ENCODE measurements around the gene STX8.

STX8 gene

GRCh38 chr17:9446528-9446927 is 129.1 kb downstream of the STX8 start:
- DNase-seq (ENCODE audit: low read depth in 1 of 2, low spot score in 1 of 2) = no peak

- DNase-seq (ENCODE audit: low read depth in 1 of 2, low spot score in 1 of 2) = no peak
Measured at GRCh38 chr17:9445424-9445823, 130.2 kb downstream of the STX8 start.

DNA sequence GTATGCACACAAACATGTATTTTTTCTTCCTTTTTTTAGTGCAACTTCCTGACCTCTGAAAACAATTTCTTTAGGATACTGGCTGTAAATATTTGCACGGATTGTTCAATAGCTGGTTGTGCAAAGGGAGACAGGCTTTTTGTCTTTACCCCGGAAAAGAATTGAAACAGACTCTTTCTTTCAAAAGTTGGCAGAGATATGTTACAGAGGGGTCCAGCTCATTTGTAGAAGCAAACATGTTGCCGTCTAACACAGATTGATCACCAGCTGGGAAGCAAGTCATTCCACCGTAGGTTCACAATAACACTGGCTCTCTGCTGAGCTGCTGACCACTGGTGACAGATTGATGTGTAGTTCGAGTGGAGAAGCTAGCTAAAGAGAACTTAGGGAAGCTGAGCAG is 130.9 kb downstream of the STX8 start:
- DNase-seq (ENCODE audit: low read depth in 1 of 2, low spot score in 1 of 2) = no peak

- DNase-seq (ENCODE audit: low read depth in 1 of 2, low spot score in 1 of 2) = no peak
Measured at GRCh38 chr17:9443811-9444210, 131.8 kb downstream of the STX8 start.

DNA sequence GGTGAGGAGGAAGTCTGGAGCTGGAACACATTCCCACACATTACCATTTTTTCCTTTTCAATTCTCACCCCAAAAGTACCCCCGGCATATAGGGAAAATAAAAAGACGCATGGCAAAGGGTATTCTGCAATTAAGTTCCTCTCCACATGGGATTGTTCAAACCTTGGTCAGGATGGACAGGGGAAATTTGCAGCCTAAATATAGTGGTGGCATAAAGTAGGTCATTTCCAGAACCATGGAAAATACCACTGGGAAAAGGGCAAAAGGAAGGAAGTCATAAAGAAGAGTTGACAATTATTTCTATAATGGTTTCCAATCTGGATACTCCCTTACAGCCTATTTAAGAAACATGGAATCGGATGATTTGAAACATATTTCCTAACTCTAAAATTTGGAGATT is 135.8 kb downstream of the STX8 start:
- DNase-seq (ENCODE audit: low read depth in 1 of 2, low spot score in 1 of 2) = no peak

GRCh38 chr17:9436630-9437029 is 139.0 kb downstream of the STX8 start:
- no peak for DNase-seq (ENCODE audit: low read depth in 1 of 2, low spot score in 1 of 2)

DNA sequence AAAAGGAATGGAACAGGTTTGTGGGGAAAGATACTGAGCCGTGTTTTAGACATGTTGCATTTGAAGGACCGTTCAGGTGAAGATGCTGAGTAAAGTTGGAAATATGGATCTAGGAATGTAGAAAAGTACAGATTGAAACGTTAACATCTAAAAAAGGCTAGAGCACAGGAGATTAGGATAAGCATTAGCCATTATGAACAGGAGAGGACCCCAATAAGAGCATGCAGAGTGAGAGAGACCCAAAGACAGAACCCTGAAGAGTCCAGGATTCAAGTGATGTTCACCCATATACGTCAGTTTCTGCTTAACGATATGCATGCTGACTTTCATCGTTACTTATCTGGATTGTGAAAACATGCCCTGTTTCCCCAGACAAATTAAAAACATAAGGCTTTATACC is 140.5 kb downstream of the STX8 start:
- DNase-seq (ENCODE audit: low read depth in 1 of 2, low spot score in 1 of 2) = no peak

GRCh38 chr17:9434642-9435057 is 141.0 kb downstream of the STX8 start:
- no peak for DNase-seq (ENCODE audit: low read depth in 1 of 2, low spot score in 1 of 2)

- DNase-seq (ENCODE audit: low read depth in 1 of 2, low spot score in 1 of 2) = no peak
Measured at GRCh38 chr17:9432934-9433421, 142.6 kb downstream of the STX8 start.

DNA sequence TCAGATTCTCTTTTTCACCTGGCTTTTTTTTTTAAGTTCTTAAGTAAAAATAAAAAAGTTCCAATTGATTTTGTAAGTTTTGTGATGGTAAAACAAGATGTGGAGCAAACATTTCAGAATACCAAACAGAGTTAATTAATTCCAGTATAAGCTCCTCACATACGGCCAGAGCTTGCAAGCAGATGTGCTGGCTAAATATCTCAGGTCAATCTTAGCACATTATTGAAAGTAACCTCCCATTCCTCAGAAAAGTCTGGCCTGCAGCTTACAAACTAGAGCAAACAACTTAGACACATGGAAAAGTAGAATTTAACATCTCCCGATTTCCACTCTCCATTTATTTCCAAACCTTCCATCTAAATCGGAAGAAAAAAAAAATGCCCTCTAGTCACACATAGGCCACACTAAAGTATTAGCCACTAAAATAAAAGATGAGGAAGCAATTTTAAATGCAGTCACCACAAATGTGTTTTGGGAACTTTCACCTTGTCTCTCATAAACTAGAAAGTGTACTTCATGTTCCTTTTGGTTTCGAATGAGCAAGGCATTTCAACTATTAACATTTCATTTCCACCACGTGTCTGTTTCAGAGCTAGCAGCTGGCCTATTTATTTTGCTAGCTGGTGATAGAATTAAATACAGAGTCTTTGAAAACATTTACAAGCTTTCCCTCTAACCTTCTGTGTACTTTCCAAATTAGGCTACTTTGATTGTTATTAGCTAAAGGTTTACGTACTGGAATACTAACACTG is 143.3 kb downstream of the STX8 start:
- DNase-seq (ENCODE audit: low read depth in 1 of 2, low spot score in 1 of 2) = no peak

DNA sequence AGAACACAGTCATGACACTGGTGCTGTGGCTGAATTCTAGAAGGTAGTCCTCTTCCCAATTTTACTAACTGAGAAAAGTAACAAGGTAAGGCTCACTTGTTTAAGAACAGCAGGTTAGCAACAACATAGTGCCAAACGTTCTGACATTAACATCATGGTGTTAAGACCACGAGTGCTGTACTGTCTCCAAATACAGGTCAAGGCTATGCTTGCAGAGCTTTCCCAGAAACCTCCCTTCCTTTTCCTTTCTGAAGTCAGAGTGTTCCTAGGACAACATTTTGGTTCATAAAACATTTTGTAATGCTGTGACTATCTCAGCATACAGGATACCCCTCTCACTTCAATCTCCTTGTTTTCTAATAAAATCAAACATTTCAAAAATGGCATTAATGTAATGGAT is 144.0 kb downstream of the STX8 start:
- DNase-seq (ENCODE audit: low read depth in 1 of 2, low spot score in 1 of 2) = no peak

- no peak for DNase-seq (ENCODE audit: low read depth in 1 of 2, low spot score in 1 of 2)
Measured at GRCh38 chr17:9427465-9428315, 147.9 kb downstream of the STX8 start.

DNA sequence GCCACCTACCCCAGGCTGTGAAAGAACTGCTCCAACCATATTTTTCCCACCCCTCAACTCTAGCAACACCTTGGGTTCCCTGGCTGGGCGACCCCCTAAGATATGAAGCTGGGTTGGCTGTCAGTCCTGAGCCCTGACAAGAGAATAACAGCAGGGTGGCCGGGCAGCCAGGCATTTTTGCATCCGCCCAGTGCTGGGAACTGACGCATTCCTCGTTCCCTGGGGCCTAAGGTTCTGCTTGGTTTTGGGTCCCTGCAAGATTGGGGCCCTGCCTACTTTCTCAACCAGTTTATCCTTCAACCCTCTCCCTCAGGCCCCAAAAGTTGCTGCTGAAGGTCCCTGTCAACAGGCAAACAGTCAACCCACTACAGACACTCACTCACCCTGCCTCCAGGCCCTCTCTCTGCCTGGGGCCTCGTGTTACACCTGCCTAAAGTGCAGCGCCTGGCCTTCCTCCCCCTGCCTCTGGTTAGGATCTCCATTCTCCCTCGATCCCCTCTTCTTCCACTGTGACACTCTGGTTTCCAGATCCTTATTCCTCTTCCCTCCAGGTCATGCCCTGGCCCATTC is 151.5 kb downstream of the STX8 start:
- no peak for DNase-seq (ENCODE audit: low read depth in 1 of 2, low spot score in 1 of 2)

DNA sequence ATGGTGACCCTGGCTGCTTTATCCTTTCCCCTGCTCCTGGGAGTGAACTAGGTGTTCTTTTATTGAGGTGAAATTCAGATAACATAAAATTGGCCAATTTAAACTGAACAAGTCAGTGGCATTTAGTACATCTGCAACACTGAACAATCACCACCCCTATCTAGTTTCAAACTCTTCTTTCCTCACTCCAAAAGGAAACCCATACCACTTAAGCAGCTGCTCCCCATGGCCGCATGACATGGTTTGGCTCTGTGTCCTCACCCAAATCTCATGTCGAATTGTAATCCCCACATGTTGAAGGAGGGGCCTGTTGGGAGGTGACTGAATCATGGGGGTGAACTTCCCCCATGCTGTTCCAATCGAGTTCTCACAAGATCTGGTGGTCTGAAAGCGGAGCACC is 154.1 kb downstream of the STX8 start:
- no peak for DNase-seq (ENCODE audit: low read depth in 1 of 2, low spot score in 1 of 2)

DNA sequence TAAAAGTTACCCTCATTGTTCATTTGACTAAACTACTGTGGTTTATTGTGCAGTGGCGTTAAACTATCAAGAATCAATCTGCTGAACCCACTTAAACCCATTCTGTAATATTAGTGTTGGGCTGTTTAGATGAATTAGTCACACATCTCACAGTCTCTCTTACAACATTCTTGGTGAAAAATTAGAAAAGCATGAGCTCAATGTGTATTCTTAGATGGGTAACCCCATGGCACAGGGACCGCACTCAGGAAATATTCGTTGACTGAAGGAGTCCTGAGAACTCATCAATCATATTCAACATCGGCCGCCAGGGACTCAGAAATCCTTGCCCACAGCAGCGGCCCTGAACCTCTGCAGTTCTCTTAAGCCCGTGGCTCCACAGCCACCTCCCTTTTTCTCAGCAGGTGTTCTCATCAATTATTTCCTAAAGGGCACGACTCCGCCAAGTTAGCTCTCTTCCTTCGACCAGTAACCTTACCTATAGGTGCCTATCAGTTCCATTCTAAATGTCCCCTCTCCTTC is 155.6 kb downstream of the STX8 start:
- DNase-seq (ENCODE audit: low read depth in 1 of 2, low spot score in 1 of 2) = no peak

- DNase-seq (ENCODE audit: low read depth in 1 of 2, low spot score in 1 of 2) = no peak
Measured at GRCh38 chr17:9414471-9414870, 161.1 kb downstream of the STX8 start.

DNA sequence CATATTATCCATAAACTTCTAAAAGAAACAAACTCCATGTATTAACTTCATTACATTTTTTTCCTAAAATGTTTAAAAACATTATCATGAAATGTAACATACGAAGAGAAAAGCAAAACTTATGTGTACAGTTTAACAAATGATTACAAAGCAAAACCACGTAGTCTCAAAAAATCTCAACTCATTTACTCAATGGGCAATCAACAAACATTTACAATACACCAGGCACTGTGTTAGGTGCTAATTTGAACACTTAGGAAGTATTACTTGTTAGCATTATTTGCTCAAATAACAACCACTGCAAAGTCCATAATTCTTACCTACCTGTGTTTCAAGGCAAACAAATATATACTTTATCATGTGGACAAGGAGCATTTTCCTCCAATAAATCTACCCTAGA is 164.9 kb downstream of the STX8 start:
- no peak for DNase-seq (ENCODE audit: low read depth in 1 of 2, low spot score in 1 of 2)

DNA sequence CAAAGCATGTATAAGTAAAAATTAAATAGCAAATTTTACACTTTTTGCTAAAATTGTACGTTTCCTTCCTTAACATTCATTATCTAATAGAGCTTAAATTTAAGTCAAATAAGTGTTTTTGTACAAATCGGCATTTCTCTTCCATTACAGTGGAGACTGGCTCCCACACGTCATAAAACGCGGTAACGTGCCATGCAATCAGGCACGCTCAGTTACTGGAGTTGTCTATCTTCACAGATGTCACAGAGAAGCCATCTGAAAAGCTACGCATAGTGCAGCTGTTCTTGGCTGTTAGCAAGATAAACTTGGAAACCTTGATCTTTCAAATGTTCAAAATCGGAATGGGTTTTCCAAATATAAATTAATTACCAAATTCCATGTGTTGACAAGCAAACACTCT is 165.3 kb downstream of the STX8 start:
- no peak for DNase-seq (ENCODE audit: low read depth in 1 of 2, low spot score in 1 of 2)

- DNase-seq (ENCODE audit: low read depth in 1 of 2, low spot score in 1 of 2) = no peak
Measured at GRCh38 chr17:9409878-9410277, 165.7 kb downstream of the STX8 start.

GRCh38 chr17:9408868-9409829 is 166.5 kb downstream of the STX8 start:
- DNase-seq (ENCODE audit: low read depth in 1 of 2, low spot score in 1 of 2) = no peak

GRCh38 chr17:9408381-9408780 is 167.2 kb downstream of the STX8 start:
- DNase-seq (ENCODE audit: low read depth in 1 of 2, low spot score in 1 of 2) = no peak

Measured in stimulated activated CD4-positive, alpha-beta T cell treated with anti-CD3 and anti-CD28 coated beads, Interleukin-15, amount 100 ng/mL, for 1 hour (primary cell).